ENCODE results near the gene MCM9.

The MCM9 gene

DNA sequence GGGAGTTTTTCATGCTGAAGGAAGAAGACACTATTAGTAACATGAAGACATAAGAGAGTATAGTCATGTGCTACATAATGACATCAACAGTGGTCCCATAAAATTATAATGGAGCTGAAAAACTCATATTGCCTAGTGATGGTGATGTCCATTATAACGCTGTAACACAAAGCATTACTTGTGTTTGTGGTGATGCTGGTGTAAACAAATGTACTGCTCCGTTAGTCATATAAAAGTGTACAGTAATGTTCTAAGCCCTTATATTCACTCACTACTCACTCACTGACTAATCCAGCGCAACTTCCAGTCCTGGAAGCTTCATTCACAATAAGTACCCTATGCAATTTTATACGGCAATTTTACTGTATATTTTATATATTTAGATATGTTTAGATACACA is 67.8 kb downstream of the MCM9 start:
- DNase-seq (ENCODE audit: low spot score), result no peak
- TF ChIP-seq, protein P1, sequence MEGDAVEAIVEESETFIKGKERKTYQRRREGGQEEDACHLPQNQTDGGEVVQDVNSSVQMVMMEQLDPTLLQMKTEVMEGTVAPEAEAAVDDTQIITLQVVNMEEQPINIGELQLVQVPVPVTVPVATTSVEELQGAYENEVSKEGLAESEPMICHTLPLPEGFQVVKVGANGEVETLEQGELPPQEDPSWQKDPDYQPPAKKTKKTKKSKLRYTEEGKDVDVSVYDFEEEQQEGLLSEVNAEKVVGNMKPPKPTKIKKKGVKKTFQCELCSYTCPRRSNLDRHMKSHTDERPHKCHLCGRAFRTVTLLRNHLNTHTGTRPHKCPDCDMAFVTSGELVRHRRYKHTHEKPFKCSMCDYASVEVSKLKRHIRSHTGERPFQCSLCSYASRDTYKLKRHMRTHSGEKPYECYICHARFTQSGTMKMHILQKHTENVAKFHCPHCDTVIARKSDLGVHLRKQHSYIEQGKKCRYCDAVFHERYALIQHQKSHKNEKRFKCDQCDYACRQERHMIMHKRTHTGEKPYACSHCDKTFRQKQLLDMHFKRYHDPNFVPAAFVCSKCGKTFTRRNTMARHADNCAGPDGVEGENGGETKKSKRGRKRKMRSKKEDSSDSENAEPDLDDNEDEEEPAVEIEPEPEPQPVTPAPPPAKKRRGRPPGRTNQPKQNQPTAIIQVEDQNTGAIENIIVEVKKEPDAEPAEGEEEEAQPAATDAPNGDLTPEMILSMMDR (IDR thresholded peaks at IDR 0.05; ENCODE audit: extremely low read depth, missing control alignments), result no peak

DNA sequence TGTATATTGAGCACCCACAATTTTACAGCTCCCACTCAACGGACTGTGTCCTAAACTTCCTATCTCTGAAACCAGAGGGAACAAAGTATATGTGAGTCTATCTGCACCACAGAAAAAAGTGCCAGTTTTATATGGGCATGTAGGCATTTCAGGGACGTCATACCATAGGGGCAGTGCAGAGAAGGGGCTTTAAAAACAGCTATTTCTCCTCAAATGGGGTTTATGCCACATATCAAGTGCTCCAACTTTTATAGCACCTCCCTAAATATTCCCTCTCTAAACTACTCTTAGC is 69.9 kb downstream of the MCM9 start:
- no peak for DNase-seq (ENCODE audit: low spot score)
- TF ChIP-seq, protein P1 (IDR thresholded peaks at IDR 0.05; ENCODE audit: extremely low read depth, missing control alignments), result no peak

DNA sequence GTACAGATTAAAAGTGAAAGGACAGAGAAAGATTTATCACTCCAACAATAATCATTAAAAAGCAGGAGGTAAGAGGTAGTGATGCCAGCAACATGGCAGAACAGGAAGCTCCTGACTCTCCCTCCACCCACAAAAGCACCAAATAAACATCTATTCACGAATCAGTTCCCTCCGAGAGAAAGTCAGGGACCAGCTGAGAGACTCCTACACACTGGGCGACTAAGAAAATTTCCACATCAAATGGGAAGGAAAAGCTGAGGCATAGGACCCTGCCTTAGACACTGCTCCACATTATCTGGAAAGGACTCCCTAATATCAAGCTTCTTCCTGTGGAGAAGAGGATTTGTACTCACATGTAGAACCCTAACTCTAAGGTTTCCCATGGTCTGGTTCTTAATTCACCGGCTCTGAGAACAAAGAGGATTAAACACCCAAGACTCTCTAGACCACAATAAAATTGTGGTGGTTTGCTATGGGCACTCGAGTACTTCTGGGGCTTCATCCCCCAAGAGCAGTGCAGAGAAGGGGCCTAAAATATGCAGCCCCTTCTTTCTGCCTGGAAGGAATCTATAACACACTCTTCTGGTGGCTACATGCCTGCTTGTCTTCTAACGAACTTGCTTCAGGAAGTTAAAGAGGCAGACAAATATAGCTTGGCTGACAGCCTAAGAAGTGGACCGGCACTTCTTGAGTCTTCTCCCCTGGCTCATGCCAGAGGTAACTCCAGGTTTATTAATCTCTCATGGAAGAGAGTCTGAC is 70.4 kb downstream of the MCM9 start:
- TF ChIP-seq, protein P1 (IDR thresholded peaks at IDR 0.05; ENCODE audit: extremely low read depth, missing control alignments), result no peak
- no peak for DNase-seq (ENCODE audit: low spot score)

DNA sequence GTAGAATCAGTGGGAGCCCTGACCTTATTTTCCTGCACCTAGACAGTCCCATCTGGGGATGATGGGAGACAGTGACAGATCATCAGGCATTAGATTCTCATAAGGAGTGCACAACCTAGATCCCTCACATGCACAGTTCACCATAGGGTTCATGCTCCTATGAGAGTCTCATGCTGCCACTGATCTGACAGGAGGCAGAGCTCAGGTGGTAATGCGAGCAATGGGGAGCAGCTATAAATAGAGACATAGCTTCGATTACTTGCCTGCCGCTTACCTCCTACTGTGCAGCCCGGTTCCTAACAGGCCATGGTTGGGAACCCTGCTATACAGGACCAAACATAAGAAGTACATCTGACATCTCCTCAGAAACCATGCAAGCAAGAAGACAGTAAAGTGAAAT is 72.5 kb downstream of the MCM9 start:
- DNase-seq (ENCODE audit: low spot score), result no peak
- TF ChIP-seq, protein P1 (IDR thresholded peaks at IDR 0.05; ENCODE audit: extremely low read depth, missing control alignments), result no peak

- TF ChIP-seq, protein P1 (IDR thresholded peaks at IDR 0.05; ENCODE audit: extremely low read depth, missing control alignments), result no peak
- DNase-seq (ENCODE audit: low spot score), result no peak
Observed at GRCh38 chr6:118860880-118861279, 74.1 kb downstream of the MCM9 start.

- no peak for DNase-seq (ENCODE audit: low spot score)
- TF ChIP-seq, protein P1 (IDR thresholded peaks at IDR 0.05; ENCODE audit: extremely low read depth, missing control alignments), result no peak
Observed at GRCh38 chr6:118860363-118860762, 74.6 kb downstream of the MCM9 start.

- TF ChIP-seq, protein P1 (IDR thresholded peaks at IDR 0.05; ENCODE audit: extremely low read depth, missing control alignments), result no peak
- DNase-seq (ENCODE audit: low spot score), result no peak
Observed at GRCh38 chr6:118859517-118860064, 75.4 kb downstream of the MCM9 start.
